Bone marrow (tissue), 2 donors: ENCODE results near the gene SIM1.

Experiments
- DNase-seq, 2 donors: peaks; one replicate each; lab custom pipeline; 2025; lab: John Stamatoyannopoulos, UW

SIM1 gene

DNA sequence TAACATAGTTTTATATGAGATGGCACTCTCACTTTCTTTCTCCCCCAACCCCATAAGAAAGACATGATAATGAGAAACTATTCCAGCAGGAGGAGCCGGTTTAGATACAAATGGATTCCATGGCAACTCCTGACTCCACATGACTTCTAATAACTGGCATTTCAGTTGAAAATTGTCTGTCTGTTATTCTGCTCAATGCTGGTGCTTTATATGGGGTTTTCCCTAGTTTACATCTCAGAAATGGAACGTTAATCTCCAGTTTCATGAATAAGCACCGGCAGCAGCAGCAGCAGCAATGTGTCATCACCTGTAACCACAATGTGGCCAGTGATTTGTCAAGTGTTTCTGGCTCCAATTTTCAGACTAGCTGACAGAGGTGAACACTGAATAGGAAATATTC lies 8.0 kb upstream of the SIM1 start:
- DNase-seq, result no peak

DNA sequence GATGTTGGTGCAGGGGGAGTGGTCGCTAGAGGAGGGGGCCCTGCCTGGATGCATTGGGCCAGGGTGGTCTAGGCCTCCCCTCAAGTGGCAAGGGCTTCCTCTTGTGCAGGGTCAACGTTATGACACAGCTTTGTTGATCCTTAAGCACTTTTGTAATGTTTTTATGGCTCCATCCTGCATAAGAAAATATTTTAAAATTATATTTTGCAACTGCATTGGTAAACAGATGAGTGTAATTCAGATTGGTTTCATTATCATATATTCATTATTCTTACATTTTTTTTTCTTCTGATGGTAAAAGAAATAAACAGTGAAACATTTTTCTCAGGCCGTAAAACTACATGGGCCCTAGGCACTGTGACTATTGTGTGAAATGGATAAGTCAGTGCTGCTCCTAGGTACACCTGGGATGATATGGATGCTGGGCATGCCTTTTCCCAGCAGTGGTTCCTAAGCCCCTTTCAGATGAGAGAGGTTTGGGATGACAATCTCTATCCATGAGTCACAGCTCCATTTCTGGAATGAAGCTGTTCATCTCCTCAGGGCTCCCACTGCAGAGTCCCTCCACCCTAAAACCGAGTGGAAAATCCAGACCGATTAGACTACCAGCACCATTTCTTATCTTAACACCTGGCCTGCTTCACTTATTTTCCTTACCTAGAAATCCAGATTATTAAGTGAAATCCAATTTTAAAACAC lies 5.8 kb upstream of the SIM1 start:
- DNase-seq, result no peak

DNA sequence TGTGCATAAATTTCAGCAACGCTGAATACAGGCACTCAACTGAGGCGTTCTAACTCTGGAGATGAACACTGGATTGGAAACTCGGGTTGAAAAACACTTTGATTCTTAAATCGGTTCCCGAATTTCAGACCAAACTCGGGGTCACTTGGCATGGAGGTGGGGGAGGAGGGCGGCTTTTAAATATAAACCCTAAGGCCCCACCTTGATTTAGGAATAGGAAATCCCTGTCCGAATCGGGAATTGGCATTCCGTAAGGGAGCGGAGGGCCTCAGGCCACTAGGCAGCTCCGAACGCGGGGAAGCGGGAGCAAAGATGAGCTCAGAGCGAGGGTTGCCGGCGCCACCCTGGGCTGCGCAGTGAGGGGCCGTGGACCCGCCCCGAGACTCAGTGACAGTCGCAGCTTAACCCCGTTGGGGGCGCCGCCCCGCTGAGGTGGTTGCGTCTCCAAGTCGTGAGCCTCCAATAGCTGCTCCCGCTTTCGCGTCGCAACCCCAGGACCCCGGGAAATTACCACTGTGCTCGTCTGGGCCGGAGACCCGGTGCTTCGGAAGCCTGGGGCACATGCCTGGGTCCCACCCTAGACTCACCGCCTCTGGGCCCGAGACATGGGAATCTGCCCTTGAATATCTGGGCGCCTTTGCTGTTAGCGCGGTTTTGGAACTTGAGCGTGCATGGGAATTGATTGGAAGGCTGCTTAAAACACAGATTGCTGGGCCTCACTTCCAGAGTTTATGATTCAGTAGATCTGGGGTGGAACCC lies 4.6 kb upstream of the SIM1 start:
- no peak for DNase-seq

DNA sequence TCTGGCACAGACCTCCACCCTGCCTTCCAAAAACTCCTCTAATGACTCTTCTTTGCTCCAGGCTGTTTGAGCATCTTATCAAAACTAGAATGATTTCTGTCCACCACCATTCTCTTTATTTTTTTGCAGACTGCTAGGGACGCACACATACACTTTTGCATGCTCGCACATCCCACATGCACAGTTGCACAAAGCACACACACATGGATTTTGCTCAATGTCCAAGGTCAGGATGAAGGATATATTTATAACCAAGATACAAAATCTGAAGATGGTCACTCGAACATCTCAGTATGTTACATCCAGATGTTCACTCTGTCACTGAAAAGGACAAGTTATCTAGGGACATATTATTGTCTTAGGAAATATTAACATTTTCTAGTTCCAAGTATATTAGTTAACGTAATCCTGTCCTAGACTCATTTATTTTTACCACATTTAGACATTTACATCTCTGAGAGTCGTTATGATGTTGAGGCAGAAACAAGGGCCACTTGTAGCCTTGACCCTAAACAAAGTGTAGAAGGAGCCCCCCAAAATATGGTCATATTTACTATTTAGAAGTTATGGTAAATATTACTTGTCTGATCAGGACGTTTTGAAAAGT lies 3.4 kb upstream of the SIM1 start:
- DNase-seq, result no peak

DNA sequence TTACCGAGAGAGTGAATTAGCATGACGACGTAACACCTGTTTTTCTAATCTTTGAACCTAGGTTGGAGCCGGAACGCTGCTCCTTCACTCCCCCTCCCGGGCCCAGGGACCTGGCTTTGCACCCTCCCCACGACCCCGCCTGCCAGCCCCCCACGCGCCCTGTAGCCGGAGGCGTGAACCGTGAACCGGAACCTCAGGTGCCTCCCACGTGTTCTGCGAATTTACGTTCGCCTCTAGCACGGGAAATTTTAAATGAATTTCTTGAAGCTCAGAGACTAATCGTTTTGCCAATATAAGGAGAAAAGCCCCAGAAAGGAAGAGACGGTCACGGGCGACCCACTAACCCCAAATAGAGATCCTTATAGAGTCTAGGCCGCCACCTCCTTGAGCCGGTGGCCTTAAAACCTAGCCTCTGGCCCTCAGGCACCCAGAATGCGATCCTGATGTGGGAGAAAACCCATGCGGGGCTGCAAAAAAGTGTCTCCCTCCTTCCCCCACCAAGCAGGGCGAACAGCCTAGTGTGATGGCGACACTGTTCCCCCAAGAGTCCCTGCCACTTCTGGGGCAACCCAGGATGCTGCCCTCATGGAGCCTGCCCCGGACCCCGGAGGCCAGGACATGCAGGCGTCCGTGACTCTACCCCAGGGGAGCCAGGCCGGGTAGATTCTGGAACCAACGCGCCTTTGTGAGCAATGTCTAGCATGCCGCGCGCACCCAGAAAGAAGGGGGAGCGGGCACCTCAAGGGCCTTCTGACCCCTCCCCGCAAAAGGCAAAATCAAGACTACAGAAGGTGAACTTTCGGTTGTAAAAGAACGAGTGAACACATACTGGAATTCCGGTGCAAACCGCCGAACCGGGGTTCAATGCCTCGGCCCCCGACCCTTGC lies 2.7 kb upstream of the SIM1 start:
- DNase-seq, result no peak

DNA sequence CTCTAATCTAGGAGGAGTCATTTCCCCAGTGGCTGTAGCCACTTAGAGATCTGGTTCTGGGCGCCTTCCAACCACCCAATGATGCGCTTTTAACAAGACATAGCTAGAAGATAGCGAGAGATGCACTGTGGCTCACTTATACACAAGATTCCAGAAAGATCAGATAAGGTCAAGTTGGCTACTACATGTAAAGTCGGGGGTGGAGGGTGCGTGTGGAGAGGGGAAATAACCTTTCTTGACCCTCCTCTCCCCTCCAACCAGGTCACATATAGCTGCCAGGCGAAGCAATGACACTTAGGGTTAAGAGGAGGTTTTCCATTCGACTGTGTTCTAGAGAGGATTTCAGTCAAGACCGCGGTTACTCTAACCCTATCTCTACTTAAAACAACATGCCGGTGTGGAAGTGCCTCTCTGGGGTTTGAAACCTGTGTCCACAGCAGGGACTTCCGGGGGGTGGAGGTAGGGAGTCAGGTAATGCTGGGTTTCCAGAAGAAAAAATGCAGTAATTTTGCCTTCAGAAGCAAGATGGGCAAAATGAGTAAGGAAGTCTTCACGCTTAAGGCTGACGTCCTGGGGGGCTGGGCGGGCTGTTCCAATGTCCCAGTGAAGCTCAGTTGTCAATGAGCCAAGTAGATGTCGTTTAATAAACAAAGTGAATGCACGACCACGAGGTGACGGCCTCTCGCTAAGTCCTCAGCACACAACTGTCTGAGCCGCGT lies 1.8 kb upstream of the SIM1 start:
- no peak for DNase-seq

DNA sequence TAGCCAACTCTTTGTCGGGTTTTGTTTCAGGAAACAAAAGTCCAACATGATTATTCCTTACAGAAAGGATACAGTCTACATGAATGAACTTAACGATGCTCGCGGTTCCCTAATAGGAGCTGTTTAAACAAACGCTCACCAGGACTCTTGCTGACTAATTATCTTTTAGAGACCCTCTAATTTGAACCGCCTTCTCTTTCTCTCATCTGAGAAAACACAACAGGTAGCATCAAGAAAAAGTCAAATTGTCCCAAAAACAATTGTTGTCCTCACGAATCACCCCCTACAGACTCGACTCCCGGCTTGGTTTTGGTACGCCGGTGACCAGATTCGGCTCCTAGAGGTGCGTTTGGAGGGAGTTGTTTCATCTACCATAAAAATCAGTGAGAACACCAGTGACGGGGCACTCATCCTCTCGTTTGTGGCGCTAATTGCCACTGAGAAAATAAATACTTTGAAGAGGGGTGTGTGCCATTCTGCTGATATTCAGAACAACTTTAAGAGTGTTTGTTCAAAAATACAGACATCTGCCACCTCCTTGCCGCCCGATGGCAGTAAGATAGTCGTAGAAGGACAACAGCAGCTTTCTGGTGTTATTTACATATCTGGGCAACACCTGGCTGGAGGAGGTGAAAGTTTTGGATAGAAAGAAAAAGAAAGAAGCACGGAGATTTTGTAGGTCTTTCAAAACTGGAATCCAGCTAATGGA lies 1.1 kb upstream of the SIM1 start:
- no peak for DNase-seq

DNA sequence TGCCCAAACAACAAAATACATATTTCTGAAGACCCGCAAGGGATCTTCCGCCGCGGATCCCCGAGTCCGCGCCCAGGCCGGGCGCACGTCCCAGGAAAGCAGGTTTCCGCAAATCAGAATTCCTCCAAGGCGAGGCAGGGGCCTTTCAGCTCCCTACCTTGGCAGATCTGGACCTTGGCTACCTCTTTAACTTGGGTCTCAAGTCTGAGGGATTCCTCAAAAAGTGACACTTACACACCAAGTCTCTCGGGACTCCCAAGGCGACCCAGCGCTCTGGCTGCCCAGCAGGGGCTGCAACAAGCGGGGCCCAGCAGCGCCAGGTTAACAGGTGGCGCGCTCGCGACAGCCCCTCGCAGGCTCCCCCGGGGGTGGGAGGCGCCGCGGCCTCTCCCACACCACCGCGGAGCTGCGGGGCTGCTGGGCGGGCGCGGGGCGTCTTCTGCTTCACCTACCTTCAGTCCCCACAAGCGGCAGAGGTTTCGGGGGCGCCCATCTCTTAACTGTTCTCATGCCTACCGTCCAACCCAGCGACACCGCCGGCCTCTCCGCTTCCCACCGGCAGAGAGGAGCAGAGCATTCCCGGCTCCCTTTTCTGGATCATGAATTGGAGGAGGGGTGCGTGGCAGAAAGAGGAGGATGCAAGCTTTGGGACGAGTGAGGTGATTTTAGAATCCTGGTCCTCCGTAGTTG lies 414 bp downstream of the SIM1 start:
- no peak for DNase-seq

DNA sequence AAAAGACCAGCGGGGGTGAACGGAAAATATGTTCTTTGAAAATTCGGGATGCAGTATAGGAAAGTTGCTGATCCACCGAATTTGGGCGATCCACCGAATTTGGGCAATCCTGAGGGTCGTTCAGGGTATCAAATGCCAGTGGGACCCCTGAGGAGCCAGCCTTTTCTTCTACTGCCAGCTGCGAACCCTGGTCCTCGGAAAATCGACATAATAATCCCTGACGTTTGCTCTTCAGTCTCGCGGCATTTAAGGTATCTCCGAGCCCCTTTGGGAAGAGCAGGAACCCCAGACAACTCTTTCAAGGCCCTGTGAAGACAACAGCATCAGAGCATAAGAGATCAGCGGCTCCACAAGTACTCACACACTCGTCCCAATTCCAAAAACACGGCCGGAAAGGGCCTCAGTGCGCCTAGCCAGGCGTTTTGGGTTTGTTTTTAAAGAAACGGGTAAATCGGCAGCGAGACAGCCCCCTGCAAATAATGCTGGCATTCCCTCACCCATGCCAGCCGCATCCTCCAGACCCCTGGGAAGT lies 1.0 kb downstream of the SIM1 start:
- DNase-seq, result no peak

DNA sequence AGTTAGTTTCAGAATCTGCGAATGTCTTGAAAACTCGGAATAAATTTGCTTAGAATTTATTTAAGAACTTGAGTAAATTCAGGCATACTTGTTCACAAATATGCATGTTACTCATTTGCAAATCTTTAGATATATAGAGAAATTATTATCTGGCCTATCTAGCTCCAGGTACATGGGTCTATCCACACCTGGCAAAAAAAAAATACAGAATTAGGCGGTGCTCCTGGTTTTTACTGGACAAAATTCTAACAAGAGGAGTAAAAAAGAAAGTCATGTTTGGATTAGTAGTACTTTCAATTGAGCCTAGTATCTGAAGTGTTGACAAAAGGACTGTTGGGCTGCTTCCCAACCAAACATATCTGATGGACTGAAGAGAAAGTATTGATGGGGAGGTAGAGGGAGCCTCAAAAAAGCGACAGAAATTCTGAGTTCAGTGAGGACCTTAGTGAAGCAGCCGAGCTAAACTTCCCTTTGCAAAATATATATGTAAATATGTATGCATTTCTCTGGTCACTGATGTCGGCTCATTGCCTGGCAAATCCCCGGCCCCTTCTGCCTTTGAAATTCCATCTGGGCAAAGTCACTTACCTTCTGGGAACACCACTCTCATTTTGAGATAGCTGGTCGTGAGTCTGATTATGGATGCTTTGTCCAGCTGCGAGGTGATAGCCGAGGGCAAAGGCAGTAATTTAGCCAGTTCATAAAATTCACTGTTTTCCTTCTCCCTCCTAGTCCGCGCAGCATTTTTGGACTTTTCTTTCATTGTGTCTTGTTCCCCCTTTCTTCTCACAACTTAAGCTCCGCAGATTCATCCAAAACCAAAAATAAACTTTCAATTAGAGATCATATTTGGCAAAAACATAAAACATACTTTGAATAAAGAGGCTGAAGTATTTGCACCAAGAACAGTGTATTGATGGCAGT lies 1.8 kb downstream of the SIM1 start:
- no peak for DNase-seq

DNA sequence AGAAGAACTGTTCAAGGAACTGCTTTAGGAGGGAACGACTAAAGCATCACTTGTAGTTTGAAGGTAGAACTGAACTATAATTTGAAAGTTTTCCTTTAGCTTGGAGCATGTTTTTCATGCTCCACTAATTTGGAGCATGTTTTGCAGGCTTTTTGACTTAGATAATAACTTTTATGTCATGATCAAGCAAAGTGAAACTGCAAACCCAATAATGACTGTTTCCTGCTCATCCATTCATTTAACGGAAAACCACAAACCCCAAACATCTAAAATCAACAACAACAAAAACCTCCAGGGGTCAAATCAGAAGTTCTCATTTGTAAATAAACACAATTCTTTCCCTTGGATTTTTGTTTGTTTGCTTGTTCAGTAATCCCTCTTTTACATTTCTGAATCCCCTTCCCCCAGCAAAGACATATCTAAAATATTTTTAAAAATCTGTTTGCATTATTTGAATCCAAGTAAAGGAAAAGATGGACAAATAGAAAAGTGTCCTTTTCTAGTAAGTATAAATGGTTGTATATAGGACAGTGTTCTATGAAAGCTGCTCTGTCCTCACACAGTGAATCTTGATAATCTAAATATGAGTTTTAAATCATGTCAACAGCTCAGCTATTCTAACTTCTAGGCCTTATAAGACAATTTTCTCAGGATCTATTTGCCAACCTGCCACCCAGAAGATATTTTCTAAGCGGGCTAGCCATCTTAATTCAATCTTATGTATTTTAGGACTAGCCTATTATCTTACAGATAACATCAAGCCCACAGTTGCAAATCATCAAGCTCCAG lies 2.6 kb downstream of the SIM1 start:
- no peak for DNase-seq

DNA sequence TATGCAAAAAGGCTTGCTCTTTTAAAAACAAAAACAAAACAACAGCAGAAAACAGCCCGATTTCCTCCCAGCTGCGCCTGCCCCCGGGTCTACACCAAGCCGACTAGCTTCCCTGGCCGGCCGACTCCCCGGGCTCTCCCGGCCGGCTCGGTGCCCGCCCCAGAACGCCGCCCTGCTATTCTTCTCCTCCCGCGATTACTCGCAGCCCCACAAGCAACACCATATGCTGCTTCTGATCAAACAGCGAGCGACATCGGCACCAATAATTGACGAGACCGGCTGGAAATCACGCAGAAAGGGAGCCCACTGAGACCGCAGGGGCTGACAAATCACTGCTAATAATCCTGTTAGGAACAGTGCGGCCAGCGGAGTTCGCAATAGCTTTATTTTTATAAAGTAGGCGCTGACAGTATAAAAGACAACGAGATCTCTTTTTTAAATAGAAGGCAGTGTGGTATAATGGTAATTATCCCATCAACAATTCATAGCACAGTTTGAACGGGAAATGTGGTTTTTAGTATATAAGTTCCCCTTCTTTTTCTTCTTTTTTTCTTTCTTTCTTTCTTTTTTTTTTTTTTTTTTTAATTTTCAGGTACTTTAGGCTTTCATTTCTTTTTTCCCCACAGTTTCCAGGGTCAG lies 3.3 kb downstream of the SIM1 start:
- no peak for DNase-seq

DNA sequence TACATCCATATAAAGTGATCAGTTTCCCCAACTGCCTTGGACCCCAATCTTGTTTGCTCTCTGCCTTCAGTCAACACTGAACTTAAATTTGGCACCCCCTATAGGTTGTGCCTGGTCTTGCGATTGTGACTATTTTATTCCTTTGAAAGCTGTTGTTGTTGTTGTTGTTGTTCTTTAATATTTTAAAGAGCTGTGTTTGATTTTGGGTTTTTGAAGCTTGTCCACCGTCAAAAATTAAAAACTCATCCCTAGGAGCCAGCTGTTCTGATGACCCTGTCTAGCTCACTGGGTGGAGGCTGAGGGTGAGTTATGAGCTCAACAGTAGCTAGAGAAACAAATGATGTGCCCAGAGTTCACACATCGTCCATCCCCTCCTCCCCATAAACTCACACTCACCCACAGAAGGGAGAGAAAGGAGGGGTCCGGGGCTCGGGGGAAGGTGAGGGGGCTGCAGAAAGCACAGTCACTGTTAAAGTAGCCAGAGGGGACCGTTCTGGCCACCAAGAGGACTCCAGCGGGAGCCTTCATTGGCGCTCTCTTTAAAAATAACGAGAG lies 4.0 kb downstream of the SIM1 start:
- DNase-seq, result no peak

DNA sequence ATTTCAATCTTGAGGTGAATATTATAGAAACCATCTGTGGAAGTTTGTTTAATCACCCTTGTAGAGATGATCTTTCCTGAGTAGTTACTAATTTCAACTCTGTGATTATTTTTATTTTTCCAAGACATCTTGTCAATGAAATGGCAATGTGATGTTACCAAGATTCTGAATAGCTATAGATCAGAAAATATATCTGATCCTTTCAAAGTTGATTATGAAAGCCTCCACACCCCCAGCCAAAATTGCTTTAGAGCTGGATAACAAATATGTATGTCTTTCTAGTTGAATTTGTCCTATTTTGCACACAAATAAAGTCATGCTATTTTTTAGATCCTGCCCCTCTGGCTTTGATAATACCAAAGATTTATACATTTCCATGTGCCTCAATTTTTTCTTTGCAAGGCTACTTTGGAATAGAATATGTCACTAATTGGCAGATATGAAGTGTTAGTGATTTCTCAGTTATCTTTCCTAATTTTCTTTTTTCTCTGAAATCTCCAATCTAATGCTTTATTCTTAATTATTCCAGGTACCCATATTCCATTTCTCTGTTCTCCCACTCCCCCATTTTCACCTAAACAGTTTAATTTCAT lies 5.0 kb downstream of the SIM1 start:
- no peak for DNase-seq

DNA sequence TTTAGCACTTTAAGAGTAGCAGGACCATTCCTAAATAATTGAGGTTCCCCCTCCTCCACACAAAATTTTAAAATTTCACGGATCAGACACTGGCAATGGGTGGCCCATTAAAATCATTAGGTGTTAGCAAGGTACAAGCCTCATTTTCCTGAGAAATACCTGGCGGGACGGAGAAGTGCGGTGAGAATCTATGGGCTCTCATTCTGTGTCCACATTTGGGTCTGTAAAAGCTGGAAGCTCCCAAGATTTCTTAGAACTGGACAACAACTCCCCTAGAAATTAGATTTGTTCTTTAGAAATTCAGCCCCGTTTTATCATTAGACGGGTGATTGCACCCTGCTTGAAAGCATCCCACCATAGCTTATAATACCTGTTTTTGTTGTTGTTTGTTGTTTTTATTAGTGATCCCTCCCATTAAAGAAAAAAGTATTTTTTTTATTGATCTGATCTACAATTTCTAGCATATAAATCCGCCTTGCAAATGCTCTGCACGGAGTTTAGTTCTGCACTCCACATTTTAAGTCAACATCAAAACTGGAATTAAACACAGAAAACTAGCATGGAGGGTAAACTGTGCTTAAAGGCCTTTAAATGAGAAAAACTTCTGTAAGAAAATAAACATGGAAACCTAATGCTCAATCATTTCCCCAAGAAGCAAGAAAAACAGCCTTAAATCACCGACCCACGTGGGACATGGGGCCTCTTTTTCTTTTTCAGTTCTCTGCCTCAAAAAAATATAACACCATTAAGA lies 5.7 kb downstream of the SIM1 start:
- DNase-seq, result no peak

DNA sequence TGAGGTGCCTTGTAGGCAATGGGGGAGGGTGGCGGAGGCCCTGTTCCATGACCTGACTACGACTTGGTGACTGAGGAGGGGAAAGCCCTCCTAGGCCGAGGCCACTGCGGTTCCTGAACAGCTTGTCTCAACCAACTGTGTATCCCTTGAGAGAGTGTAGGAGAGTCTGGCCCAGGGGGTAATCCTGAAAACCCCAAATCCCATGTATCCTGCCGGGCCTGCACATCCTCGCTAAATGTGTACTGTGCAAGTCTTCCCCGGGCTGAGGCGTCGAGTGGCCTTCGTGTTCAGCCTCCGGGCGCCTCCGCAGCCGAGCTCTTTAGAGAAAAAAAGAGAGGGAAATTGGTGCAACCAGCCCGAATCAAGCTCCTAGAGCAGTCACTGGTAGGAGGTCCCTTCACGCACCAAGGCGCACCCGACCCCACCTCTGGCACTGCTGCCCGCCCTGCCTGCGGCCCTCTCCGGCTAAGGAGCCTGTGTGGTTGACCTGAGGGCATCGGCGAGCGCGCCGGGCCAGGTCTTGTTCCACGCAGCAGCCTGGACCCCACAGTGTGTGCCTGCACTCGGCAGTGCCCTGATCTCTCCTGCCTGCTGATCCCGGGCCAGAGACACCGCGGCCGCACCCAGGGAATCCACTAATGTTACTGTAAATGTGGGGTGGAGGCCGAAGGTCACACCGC lies 7.3 kb downstream of the SIM1 start:
- DNase-seq, result no peak
